Adrenal gland (tissue), 5 donors: ENCODE measurements around the gene PRKAG3.

Experiments used
- POLR2A ChIP-seq, 2 donors: fragments of 450-650 bp; IDR thresholded peaks; one replicate each; pipeline ENCODE4 v1.6.1; 2017; ENCODE audit warnings: antibody characterized with exemption in 2 of 2, mild to moderate bottlenecking in 2 of 2, moderate library complexity in 1 of 2
- TF ChIP-seq, protein P1 (sequence below), 6 experiments: fragments of 450-650 bp in 4 of 6; fragments of 200-600 bp in 2 of 6; sonication (generic) in 1 of 6; IDR thresholded peaks; 1 replicate in 5 of 6; 2 replicates in 1 of 6; pipeline versions ENCODE4 v1.5.1 to v1.8.0; 2016 to 2021; ENCODE audit warnings: antibody characterized with exemption in 6 of 6, mild to moderate bottlenecking in 2 of 6, moderate library complexity in 1 of 6
- donor health status: DM: no; HTN: no; CAD: no.

- TF ChIP-seq POLR2A (IDR thresholded peaks at IDR 0.05), result no peak
- TF ChIP-seq, protein P1, sequence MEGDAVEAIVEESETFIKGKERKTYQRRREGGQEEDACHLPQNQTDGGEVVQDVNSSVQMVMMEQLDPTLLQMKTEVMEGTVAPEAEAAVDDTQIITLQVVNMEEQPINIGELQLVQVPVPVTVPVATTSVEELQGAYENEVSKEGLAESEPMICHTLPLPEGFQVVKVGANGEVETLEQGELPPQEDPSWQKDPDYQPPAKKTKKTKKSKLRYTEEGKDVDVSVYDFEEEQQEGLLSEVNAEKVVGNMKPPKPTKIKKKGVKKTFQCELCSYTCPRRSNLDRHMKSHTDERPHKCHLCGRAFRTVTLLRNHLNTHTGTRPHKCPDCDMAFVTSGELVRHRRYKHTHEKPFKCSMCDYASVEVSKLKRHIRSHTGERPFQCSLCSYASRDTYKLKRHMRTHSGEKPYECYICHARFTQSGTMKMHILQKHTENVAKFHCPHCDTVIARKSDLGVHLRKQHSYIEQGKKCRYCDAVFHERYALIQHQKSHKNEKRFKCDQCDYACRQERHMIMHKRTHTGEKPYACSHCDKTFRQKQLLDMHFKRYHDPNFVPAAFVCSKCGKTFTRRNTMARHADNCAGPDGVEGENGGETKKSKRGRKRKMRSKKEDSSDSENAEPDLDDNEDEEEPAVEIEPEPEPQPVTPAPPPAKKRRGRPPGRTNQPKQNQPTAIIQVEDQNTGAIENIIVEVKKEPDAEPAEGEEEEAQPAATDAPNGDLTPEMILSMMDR (IDR thresholded peaks at IDR 0.05), result no peak
Measured at GRCh38 chr2:218851286-218851685, 19.7 kb upstream of the PRKAG3 start.
